DMS53 (cell line): ENCODE results near the gene ATP8B4.
A peak's percentile ranks its signal among the peaks of the same experiment; 100 is the strongest.
"Not testable (repeated sequence)": the region's sequence is repeated elsewhere in the genome, so short reads cannot be mapped to it uniquely, and the experiment has no call there.

ENCODE experiments used
- DNase-seq: peaks from one replicate; lab custom pipeline; 2025; lab: John Stamatoyannopoulos, UW

ATP8B4 gene

DNA sequence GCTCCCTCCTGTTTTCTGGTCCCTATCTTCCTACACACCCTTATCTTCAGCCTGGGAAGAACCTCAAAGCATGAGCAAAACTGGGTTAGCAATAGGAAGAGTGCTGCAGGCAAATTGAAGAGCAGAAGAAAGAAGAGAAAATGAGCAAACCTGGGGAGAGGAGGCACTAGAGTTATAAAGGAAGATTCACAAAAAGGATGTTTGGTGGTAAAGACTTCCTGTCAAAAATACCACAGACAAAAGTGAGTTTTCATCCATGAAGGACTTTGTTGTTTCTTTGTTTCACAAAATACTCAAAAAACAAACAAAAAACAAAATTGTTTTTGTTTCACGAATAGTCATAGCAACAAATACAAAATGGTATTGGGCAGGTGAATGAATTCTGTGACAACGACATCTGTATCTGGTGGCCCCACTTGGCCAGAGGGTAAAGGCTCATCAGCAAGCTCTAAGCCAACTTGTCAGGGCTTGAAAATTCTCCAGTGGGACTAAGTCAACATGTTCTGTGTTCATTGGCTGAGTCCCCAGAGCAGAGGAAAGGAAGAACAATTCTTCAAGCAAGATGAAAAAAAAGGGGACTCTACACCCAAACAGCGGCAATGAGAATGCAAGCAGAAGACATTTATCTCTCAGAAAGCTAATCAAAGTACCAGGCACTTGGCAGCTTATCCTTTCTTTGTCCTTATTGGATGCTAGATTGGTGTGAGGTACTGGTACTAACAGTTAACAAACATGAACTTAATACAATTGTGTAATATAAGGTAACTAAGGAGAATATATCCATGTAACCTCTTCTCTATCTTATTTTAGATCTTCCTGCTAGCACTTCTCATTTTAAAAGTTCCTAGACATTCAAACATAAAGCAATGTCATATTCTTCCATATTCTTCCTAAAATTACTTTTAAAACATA lies 9.7 kb downstream of the ATP8B4 start:
- peak; percentile 28 for DNase-seq

DNA sequence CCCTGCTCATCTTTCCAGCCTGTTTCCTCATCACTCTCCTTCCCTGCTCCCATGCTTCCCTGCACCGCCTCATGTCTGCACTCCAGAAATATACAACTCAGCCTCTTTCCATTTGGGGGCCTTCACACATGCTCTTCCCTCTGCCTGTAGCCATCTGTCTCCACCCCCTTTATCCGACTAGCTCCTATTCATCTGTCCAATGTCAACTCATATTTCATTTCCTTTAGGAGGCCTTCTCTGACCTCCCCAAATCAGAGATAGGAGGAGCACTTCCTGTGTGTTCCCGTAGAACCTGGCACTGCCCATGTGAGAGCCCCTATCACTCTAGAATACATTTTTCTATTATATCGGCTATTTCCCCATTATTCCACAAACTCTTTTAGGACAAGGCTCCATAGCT lies 10.6 kb downstream of the ATP8B4 start:
- DNase-seq = no peak

DNA sequence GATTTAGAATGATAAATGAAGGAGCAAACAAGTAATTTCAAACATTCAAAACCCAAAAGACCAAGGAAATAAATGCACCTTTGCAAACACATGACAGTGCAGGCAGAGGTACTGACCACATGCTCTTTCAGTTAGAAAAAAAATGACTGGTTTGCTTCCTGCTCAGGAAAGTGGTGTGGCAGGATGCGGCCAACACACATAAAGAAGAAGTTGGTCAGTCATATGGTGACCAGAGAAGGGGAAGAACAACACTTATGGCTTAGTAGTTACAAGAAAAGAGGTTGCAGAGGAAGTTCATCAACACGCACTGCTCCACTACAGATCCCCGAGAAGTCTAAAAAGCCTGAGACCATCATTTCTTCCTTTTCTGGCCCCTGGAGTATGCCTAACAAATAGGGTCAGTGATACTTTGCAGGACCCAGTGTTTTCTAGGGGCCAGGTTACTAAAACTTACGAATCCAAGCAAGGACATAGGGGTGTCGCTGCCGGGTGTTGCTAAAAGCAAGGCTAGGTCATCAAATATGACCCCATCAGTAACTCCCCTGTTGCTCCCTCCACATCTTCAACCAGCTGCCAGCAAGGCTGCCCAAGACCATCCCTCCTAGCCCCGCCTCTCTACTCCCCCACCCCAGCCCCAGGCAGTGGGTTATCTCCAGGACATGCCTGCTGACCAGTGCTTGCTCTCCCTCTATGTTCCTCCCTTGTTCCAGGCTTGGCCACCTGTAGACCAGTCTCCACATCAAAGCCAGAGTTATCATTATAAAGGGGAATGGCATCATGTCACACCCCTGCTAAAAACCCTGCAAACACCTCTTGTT lies 11.2 kb downstream of the ATP8B4 start:
- peak; percentile 24 for DNase-seq

DNA sequence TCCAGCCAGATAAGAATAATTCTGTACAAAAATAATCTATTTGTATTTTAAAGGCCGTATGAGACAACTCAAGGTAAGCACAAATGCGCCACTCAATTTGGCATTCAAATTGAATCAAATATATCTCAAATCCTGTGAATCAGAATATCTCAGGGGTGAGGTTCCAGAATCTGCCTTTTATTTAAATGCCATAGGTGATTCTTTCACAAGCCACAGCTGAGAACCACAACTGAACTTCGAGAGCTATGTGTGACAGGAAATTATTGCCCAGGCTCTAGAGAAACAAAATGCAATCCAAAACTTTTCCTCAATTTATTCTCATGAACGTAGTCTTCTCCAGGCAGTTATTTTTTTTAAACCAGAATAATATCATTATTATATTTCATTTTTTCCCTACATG lies 11.9 kb downstream of the ATP8B4 start:
- DNase-seq = no peak

DNA sequence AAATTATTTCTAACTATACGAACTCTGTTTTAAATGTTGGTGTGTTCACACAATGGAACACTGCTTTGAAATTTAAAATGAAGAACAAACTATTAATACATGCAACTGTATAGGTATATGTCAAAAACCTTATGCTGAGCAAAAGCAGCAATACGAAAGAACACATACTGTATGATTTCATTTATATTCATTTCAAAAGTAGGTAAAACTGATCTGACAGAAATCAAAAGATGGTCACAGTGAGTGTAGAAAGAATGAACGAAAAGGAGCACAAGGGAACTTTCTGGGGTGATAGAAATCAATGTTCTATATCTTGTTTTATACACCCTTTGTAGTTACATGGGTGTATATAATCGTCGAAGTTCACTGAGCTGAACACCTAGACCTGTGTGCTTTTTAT lies 12.6 kb downstream of the ATP8B4 start:
- no peak for DNase-seq

DNA sequence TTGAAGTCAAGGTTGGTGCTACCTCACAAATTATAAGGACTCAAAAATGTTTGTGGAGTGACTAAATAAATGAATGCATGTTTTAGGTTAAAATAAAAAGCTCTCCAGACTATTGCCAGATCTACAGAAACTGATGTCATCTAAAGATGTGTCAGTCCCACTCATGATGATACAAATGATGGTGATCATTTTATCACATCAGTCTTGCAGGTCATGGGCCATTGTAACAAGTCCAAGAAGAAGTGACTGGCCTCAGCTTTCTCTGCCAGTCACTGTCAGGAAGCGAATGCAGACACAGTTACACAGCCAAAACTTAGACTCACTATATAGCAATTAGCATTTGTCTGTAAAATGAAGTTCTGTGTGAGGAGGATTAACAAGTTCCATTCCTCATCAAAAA lies 18.5 kb downstream of the ATP8B4 start:
- no peak for DNase-seq

DNA sequence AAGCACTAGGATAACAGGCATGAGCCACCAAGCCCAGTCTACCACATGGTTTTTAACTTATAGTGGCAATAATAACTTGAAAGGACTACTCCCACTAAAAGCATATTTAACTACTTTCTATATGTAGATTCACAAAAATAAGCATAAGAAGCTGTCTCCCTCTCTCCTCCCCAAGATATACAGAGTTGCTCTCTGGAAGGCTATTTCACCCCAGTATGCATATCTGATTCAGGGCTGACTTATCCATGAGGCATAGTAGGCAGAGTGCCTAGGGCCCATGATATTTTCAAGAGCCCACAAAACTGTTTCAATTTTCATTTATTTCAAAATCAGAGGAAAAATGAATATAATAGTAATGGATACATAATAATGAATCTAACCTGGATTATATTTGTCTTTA lies 20.5 kb downstream of the ATP8B4 start:
- no peak for DNase-seq

DNA sequence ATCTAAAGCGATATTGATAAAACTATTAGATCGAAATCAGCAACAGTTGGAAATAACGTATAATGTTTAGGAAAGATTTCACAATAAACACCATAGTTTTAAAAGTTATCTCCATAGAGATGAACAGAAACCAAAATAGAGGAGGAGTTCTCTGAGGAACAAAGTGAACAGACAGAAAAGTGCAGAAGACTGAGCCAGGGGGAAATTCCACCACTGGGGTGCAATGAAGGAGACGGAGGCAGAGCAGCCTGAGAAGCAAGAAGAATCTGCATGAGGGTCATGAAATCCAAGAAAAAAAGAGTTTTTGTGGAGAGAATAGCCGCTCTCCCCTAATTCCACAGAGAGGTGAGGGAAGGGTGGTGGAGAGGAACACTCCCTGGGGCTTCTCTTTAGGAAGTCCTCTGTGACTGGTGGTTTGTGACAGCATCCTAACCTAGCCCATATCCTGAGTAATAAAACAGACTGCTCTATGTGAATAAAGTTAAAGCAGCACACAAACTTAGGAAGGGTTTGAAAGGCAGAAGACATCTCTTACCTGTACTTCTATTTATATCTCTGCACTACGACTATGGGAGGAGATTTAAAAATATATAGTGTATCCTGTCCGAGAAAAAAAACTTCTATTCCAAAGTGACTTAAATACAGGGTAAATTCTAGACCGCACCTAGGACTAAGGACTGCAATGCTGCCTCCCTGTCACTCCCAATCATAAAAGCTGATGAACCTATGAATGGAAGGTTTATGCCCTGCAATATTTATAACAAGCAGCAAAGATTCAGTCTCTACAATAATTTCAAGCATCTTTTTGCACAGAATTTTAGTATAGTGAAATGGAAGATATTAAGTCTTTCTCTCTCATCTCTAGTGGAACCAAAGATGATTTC lies 22.9 kb downstream of the ATP8B4 start:
- DNase-seq = no peak

DNA sequence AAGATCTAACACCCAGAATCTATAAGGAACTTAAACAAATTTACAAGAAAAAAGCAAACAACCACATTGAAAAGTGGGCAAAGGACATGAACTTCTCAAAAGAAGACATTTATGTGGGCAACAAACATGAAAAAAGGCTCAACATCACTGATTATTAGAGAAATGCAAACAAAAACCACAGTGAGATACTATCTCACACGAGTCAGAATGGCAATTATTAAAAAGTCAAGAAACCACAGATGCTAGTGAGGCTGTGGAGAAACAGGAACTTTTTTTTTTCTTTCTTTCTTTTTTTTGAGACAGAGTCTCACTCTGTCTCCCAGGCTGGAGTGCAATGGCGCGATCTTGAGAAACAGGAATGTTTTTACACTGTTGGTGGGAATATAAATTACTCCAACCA lies 29.6 kb downstream of the ATP8B4 start:
- DNase-seq = not testable (repeated sequence)

DNA sequence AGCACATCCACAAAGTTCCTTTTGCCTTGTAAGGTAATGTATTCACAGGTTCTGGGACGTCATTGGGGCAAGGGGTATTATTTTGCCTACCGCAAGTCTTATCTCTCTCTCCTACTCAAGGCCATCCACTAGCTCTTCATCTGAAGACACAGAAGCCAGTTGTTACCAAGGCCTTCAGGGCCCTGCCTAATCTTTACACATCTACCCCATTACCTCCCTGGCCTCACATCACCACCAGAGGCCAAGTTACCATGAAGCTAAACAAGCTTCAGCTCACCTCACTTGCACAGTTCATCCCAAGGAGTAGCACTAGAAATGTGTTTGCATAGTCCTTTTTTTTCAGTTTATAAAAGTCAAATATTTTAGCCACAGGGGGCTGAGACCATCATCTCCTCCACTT lies 34.1 kb downstream of the ATP8B4 start:
- DNase-seq = no peak

DNA sequence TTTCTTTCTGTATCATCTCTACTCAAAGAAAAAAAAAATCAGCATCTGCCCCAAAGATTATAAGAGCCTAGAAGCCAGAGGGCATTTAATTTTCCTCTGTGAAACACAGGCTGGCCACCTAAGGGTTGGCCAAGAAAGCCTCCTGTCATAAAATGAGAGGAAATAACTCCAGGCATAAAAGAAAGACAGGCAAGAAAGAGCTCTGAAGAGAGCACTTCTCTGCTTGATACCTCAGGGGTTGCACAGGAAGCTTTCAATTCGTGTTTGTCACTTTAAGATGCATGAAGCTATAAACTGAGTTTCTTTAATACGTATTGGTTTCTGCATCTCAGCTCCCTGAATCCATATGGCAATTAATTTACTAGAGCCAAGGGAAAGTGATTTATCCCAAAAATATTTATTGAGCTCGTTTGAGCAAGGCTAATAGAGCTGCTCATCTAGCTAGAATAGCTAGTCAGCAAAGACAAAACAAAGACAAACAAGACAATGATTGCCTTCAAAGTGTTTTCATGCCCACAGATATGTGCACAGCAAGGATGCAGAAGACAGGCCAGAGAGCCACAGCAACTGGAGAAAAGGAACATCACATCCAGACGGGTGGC lies 35.5 kb downstream of the ATP8B4 start:
- DNase-seq = no peak

DNA sequence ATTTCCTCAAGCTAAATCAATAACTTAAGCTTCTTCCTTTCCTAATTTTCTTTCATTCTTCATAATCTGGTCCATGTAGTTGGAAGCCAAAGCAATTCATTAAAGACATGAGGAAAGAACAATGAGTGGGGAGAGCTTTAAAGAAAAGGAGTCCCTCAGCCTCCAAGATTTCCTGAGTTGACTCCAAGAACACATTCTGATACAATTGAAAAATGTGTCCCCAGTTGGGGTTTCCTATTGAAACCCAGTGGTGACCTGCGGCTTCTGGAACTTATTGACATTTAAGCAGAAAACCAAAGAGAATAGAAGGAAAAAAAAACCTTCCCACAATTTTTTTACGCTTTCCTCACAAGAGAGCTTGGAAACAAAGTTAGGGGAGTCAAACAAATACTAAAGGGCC lies 37.0 kb downstream of the ATP8B4 start:
- no peak for DNase-seq

DNA sequence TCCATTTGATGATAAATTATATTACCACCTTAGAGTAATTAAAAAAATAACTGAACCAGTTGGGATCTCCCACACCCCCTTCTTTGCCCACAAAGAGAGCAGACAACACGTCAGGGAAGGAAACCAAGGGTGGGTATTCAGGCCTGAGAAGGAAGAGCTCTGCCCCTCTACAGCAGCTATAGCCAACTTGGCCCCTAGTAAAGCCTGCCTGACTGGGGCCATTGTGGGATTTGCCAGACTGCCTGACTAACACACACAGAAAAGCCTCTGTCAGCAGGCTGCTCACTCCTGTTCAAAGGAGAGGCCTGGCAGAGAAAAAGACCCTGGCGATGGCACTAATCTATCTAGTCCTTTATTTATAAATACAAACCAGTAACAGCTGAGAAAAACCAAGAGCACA lies 41.4 kb downstream of the ATP8B4 start:
- no peak for DNase-seq

DNA sequence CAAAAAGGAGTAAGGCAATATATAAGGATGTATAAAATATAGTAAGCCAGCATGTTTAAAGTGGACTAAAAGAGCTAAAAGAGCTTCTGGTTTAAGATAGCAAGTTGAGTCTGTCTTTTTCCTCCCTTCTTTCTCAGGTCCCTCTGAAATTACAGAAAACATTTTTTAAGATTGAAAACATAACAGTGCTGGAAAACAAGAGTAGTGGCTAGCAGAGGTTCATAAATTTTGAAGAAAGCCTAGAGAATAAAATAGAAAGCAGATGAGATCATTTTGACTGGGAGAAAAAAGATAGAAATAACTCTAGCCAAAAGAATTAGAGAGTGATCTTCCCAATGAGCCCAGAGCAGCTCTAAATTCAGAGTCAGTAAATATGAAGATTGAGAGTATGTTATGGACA lies 41.9 kb downstream of the ATP8B4 start:
- no peak for DNase-seq

DNA sequence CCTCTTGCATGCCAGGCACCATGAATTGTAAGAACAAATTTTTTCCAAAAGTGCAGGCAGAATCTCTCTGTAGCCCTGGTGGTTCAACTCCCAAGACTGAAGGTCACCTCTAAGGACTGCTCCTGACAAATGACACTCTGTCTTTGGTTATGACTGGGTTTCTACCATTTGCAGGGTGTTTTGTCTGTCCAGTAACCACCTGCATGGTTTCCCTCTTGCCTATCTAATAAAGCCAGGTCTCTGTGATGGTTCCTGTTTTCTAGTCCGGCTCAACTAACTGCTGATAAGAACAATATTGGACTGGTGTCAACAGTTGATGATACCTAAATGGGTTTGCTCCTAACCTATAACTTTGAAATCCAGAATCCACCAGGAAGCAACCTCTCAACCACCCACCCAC lies 43.7 kb downstream of the ATP8B4 start:
- no peak for DNase-seq

DNA sequence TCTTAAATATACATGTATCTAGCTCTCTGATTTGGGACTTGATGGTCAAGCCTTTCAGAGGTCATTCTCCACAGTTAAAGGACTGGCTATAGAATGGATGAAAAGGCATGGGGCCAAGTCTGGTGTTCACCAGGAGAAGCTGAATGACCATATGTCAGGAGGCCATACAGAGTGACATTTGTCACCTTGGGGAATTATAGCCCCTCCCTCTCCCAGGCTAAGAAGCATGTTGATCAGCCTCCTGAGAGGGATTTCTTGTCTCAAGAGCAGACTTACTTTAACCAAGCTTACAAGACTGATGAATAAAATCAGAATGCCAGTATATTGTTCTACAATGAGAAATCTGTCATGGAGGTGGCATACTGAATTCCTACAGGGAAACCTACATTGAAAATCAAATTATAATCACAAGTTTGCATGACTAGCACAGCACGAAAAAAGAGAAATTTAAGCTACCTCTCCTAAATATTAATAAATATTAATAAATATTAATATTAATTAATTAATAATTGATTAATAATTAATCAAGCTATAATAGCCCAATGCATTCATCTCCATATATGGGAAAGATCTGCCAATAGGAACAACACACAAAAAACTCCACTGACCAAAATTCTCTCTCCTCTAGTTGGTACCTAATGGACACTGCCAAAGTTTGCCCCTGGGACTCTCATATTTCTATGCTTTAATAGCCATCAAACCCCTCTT lies 47.3 kb downstream of the ATP8B4 start:
- DNase-seq = no peak

DNA sequence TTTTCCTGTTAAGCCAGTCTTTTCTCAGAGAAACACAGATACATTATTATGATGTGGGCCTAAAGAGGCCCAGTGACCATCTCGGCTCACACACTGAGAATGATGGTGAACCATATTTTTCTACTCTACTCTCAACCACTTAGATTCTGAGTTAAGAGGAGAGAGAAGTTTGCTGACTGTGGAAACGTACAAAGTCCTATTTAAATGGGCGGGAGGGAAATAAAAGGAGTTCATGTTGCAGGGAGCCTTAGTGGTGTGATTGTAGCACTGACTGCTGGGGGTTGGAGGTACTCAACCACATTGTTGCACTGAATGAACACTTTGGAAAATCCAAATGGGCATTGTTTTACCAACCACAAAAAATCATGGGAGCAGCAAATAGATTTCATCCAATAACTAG lies 51.0 kb downstream of the ATP8B4 start:
- DNase-seq = no peak

DNA sequence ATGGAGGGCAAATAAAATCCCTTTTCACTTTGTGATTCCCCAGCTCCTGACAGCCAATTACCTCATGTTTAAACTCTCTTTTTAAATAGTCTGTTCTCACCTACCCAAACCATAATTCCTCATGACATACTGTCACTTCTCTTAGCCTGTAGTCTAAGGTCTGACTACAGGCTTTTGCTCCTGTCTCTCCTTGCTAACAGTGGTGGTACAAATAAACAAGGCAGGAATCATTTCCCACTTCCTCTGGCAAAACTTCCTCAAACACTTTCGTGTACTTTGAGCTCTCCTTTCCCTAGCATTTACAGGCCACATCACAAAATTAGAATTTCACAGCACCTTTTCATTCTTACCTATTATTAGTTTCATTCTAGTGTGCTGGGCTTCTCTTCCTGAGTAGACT lies 51.8 kb downstream of the ATP8B4 start:
- DNase-seq = no peak

DNA sequence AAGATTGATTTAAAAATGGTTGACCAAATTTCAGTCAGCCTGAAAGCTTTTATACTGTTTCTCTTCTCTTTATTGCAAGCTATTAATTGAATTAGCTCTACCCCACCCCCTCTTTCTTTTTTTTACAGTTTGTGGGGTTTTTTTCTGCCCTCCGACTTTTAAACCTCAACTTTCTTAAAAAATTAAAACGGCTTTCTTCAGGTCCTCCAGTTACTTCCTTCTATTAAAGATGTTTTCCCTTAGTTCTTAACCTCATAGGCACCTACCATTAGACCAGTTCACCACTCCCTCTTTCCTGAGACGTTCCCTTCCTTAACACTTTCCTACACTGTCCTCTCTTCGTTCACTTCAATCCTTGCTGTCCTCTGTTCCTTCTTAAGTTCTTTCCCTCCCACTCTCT lies 52.4 kb downstream of the ATP8B4 start:
- no peak for DNase-seq

DNA sequence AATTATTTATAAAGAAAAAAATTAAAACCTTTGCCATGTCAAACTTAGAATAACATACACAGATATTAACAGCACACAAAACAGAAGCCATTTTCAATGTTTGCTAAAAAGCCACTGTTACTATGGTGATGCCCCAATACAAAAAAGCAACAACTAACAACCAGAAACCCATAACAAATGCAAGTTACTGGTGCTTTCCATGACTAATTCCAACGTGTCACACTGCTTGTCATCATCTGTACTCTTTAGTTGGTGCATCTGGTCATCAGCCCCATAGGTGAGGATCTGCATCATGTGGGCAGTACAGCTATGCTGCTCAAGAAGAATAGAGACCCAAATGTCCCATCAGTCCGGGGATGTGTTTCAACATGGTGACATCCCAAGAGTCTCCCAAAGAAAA lies 52.8 kb downstream of the ATP8B4 start:
- DNase-seq = peak; percentile 81

DNA sequence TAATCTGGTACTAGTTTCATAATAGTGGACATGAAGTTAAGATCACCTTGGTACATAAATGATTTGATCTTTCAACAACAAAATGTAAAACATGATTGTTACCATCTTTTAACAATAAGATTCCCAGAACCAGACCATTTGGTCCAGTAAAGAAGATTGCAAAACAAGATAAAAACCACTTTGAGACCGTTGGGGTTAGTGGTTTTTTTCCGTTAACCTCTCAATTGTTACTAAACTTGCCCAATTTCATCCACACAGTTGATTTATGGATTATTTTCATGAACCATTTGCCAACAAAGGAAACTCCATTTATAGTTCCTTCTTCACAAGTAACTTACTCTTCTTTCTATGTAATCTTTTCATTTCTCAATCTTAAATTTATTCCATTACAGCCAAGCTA lies 53.8 kb downstream of the ATP8B4 start:
- DNase-seq = no peak
